CD4-positive, alpha-beta T cell (primary cell): ENCODE results near the gene SORL1. TPM values are rescaled to one million over a fixed set of nuclear protein-coding genes. Genes with fewer than 3 reads are reported as not detected.

Experiments used
- ATAC-seq: fragments of 200-7000 bp; cut with Tn5 transposase; one replicate; pipeline ENCODE4 v1.10.0; 2022; ENCODE audit warnings: mild to moderate bottlenecking; ENCODE audit not compliant: poor library complexity
- CTCF ChIA-PET: fragments of 350-600 bp; sonication (Branson Sonifier 250); formaldehyde crosslinking; loops from one replicate; lab custom pipeline; 2021; ENCODE audit warnings: antibody characterized with exemption, inconsistent platforms; lab: Charles Lee
- POLR2A ChIA-PET: fragments of 350-600 bp; sonication (Branson Sonifier 250); formaldehyde crosslinking; loops from one replicate; lab custom pipeline; 2021; ENCODE audit warnings: antibody characterized with exemption, inconsistent platforms; lab: Charles Lee
- DNase-seq, 14 experiments: peaks; one replicate each; pipeline ENCODE4 v3.0.0-alpha.2; 2013 to 2020; ENCODE audit warnings: mixed read lengths in 2 of 14
- H3K27ac ChIP-seq, 2 donors: one replicate each; pipeline versions ENCODE4 v1.5.1 to v1.7.0; 2013; ENCODE audit warnings: low read length in 2 of 2, low read depth in 1 of 2, mild to moderate bottlenecking in 1 of 2
- H3K27me3 ChIP-seq, 2 experiments: 1 replicate in 1 of 2; 2 replicates in 1 of 2; pipeline versions ENCODE4 v1.6.1 to v1.7.0; 2013; ENCODE audit warnings: low read length in 2 of 2, control low read depth in 1 of 2, mild to moderate bottlenecking in 1 of 2, moderate library complexity in 1 of 2; ENCODE audit not compliant: insufficient read depth in 2 of 2, control insufficient read depth in 1 of 2
- H3K36me3 ChIP-seq: one replicate; pipeline ENCODE4 v1.6.1; 2013; ENCODE audit warnings: low read length, control low read depth; ENCODE audit not compliant: insufficient read depth
- H3K4me1 ChIP-seq: one replicate; pipeline ENCODE4 v1.6.1; 2013; ENCODE audit warnings: low read length, control low read depth; ENCODE audit not compliant: insufficient read depth
- H3K4me3 ChIP-seq: one replicate; pipeline ENCODE4 v1.5.1; 2013; ENCODE audit warnings: mild to moderate bottlenecking, low read length, moderate library complexity
- H3K9me3 ChIP-seq, 2 experiments: 1 replicate in 1 of 2; 2 replicates in 1 of 2; pipeline versions ENCODE4 v1.6.1 to v1.7.0; 2013; ENCODE audit warnings: low read length in 2 of 2, mild to moderate bottlenecking in 2 of 2, control low read depth in 1 of 2, moderate library complexity in 1 of 2; ENCODE audit not compliant: control insufficient read depth in 1 of 2, insufficient read depth in 1 of 2
- H3K27ac Mint-ChIP-seq: one replicate; pipeline ENCODE4 v1.8.0; 2020; ENCODE audit warnings: mixed read lengths
- H3K27me3 Mint-ChIP-seq: one replicate; pipeline ENCODE4 v1.8.0; 2021; ENCODE audit warnings: mixed read lengths
- H3K36me3 Mint-ChIP-seq: one replicate; pipeline ENCODE4 v1.8.0; 2021; ENCODE audit warnings: low read depth, mixed read lengths
- H3K4me1 Mint-ChIP-seq: one replicate; pipeline ENCODE4 v1.8.0; 2021; ENCODE audit warnings: low read depth, mixed read lengths
- H3K4me3 Mint-ChIP-seq: one replicate; pipeline ENCODE4 v1.8.0; 2020; ENCODE audit warnings: mild to moderate bottlenecking, mixed read lengths
- H3K9me3 Mint-ChIP-seq: one replicate; pipeline ENCODE4 v1.8.0; 2020; ENCODE audit warnings: mixed read lengths
- intact Hi-C, 2 experiments: fragments of 100-400 bp; cut with DNase I in 1 of 2; cut with micrococcal nuclease in 1 of 2; formaldehyde crosslinking; loops; one replicate each; pipeline versions ENCODE4 v1.15.1 to v1.9.0; 2023 to 2025; cut with DNase I, micrococcal nuclease
- total RNA-seq, 174 experiments: library from RNA in 2 of 174; stranded (reverse) in 2 of 174; gene quantifications; one replicate each; pipeline ENCODE4 v1.2.3 and lab custom pipeline; 2021 to 2026
- TF ChIP-seq, protein P1 (sequence below): fragments of 200-600 bp; IDR thresholded peaks from one replicate; pipeline ENCODE4 v1.8.0; 2022; ENCODE audit warnings: antibody characterized with exemption, mild to moderate bottlenecking

SORL1 gene
- total RNA-seq, 2 experiments from 2014 or later: 235 to 241 TPM

DNA sequence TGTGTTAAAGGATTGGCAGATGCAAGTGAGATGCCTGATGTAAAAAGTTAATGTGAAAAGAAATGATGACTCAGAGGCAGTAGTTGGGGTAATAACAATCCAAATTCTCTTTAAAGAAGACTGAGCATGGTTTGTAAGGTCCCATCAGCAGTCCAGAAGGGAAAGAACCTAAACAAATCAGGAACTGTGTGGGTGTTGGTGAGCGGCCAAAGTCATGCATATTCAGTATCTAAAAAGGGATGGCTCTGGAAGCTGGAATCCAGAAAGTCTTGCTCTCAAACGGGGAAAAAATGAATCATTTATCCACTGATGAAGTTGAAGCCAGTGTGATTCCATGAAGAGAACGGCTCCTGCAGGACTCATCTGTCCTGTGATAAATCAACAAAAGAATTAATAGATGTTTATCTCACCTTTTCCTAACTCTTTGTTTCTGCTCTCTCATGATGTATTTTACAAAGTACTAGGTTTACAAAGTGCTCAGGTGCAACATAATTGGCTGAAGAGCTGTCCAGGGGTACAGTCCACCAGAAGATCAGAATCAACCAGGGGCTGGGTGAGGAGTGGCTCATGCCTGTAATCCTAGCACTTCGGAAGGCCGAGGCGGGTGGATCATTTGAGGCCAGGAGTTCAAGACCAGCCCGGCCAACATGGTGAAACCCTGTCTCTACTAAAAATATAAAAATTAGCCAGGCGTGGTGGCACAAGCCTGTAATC lies 21.1 kb downstream of the SORL1 start:
- Mint-ChIP-seq H3K4me1 (peaks cover 87% of the 10 kb centered on the region), H3K36me3 (peaks cover 91% of the 10 kb centered on the region), H3K27ac (peak overlapping the region; percentile 76), H3K27me3 (no peaks in the 10 kb centered on the region), H3K4me3 (no peak overlapping the region), H3K9me3 (no peaks in the 10 kb centered on the region)
- POLR2A ChIA-PET: interaction anchor here (1.5 kb wide), 1 partner anchor 23 kb away, joined by 4 read pairs; no protein-coding TSS in a partner anchor
- TF ChIP-seq, protein P1, sequence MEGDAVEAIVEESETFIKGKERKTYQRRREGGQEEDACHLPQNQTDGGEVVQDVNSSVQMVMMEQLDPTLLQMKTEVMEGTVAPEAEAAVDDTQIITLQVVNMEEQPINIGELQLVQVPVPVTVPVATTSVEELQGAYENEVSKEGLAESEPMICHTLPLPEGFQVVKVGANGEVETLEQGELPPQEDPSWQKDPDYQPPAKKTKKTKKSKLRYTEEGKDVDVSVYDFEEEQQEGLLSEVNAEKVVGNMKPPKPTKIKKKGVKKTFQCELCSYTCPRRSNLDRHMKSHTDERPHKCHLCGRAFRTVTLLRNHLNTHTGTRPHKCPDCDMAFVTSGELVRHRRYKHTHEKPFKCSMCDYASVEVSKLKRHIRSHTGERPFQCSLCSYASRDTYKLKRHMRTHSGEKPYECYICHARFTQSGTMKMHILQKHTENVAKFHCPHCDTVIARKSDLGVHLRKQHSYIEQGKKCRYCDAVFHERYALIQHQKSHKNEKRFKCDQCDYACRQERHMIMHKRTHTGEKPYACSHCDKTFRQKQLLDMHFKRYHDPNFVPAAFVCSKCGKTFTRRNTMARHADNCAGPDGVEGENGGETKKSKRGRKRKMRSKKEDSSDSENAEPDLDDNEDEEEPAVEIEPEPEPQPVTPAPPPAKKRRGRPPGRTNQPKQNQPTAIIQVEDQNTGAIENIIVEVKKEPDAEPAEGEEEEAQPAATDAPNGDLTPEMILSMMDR: no peak
- Histone ChIP-seq H3K9me3 (no peaks in the 10 kb centered on the region), H3K27ac (no peak overlapping the region), H3K4me1 (peaks cover 78% of the 10 kb centered on the region), H3K27me3 (no peaks in the 10 kb centered on the region), H3K36me3 (peaks cover 77% of the 10 kb centered on the region), H3K4me3 (no peak overlapping the region)
- no peak for ATAC-seq
- intact Hi-C loops: no loop called here
- CTCF ChIA-PET: no interaction called here
- DNase-seq: peak in 1 of 14 experiments; percentile 2

- POLR2A ChIA-PET: interaction anchor here (1.0 to 2.7 kb wide), 3 partner anchors 14 to 24 kb away, joined by 3 to 7 read pairs (median 4); no protein-coding TSS in a partner anchor
- no peak overlapping the region for H3K27ac ChIP-seq
- peaks cover 99% of the 10 kb centered on the region for H3K36me3 Mint-ChIP-seq
- H3K4me3 ChIP-seq: no peak overlapping the region
- peak overlapping the region; percentile 36 for H3K27ac Mint-ChIP-seq
- no peak for ATAC-seq
- H3K27me3 ChIP-seq: no peaks in the 10 kb centered on the region
- H3K4me3 Mint-ChIP-seq: no peak overlapping the region
- H3K4me1 ChIP-seq: peaks cover 76% of the 10 kb centered on the region
- TF ChIP-seq, protein P1: no peak
- H3K27me3 Mint-ChIP-seq: no peaks in the 10 kb centered on the region
- no peak for DNase-seq
- intact Hi-C loops: no loop called here
- H3K4me1 Mint-ChIP-seq: peaks cover 79% of the 10 kb centered on the region
- CTCF ChIA-PET: no interaction called here
- H3K9me3 ChIP-seq: no peaks in the 10 kb centered on the region
- peaks cover 92% of the 10 kb centered on the region for H3K36me3 ChIP-seq
- H3K9me3 Mint-ChIP-seq: no peaks in the 10 kb centered on the region
Measured at GRCh38 chr11:121474680-121475079, 22.6 kb downstream of the SORL1 start.

DNA sequence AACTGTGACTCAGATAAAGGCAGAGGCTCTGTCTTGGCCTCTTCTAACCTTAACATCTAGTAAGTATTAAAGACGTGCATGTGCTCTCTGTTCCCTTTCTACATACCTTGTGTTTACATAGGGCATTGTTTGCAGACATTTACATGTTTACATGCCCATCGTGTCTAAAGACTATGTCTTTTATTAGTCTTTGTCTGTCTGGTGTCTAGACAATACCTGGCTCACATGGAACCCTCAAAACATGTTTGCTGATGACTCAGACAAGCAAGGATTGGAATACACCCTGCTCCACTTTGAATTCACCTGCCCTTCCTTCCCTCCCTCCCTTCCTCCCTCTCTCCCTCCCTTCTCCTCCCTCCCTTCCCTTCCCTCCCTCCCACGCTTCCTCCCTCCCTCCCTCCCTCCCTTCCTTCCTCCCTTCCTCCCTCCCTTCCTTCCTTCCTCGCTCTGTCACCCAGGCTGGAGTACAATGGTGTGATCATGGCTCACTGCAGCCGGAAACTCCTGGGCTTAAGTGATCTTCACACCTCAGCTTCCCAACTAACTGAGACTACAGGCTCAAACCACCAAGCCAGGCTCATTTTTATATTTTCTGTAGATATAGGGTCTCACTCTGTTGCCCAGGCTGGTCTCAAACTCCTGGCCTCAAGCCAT lies 24.4 kb downstream of the SORL1 start:
- peak in 1 of 14 experiments; percentile 35 for DNase-seq
- peaks cover 74% of the 10 kb centered on the region for H3K4me1 ChIP-seq
- ATAC-seq: peak; percentile 32
- no peaks in the 10 kb centered on the region for H3K9me3 Mint-ChIP-seq
- H3K4me3 Mint-ChIP-seq: no peak overlapping the region
- no peak overlapping the region for H3K4me3 ChIP-seq
- H3K27me3 Mint-ChIP-seq: no peaks in the 10 kb centered on the region
- TF ChIP-seq, protein P1: no peak
- H3K36me3 Mint-ChIP-seq: peaks cover 85% of the 10 kb centered on the region
- H3K27ac ChIP-seq: no peak overlapping the region
- POLR2A ChIA-PET: interaction anchor here (0.7 to 2.7 kb wide), 4 partner anchors 9 to 16 kb away, joined by 3 to 7 read pairs (median 5); no protein-coding TSS in a partner anchor
- intact Hi-C loops: no loop called here
- CTCF ChIA-PET: interaction anchor here (1.5 kb wide), 1 partner anchor 24 kb away, joined by 4 read pairs; the partner anchor contains the start of genes SORL1 and SORL1-AS1
- no peaks in the 10 kb centered on the region for H3K9me3 ChIP-seq
- H3K27me3 ChIP-seq: no peaks in the 10 kb centered on the region
- peaks cover 74% of the 10 kb centered on the region for H3K4me1 Mint-ChIP-seq
- peaks cover 81% of the 10 kb centered on the region for H3K36me3 ChIP-seq
- H3K27ac Mint-ChIP-seq: peak overlapping the region; percentile 78
